HL-60 (cell line): ENCODE measurements around the gene DYNC1I2.

Source experiments
- DNase-seq, 2 experiments: peaks; one replicate each; pipeline ENCODE4 v3.0.0-alpha.2; 2010 to 2020; ENCODE audit warnings: low read depth in 1 of 2, low spot score in 1 of 2
- H3K27ac ChIP-seq: fragments of 250-450 bp; sonication (Bioruptor Pico); replicated peaks from 2 replicates; pipeline ENCODE4 v1.5.1; 2020; ENCODE audit warnings: mild to moderate bottlenecking, moderate library complexity
- H3K27me3 ChIP-seq: fragments of 250-450 bp; sonication (Bioruptor Pico); 2 replicates; pipeline ENCODE4 v1.5.1; 2021; ENCODE audit warnings: mild to moderate bottlenecking, moderate library complexity; ENCODE audit not compliant: insufficient read depth, poor library complexity, severe bottlenecking
- H3K4me3 ChIP-seq: replicated peaks from 2 replicates; pipeline ENCODE4 v1.5.1; 2011; ENCODE audit warnings: mild to moderate bottlenecking, control low read depth, low read length; ENCODE audit not compliant: insufficient read depth
- GABPA ChIP-seq: IDR thresholded peaks from 2 replicates; pipeline ENCODE4 v1.6.1; 2012; ENCODE audit warnings: low read depth
- POLR2AphosphoS5 ChIP-seq: IDR thresholded peaks from 2 replicates; pipeline ENCODE4 v1.6.1; 2012; ENCODE audit warnings: low read depth
- SPI1 ChIP-seq: IDR thresholded peaks from 2 replicates; pipeline ENCODE4 v1.6.1; 2012; ENCODE audit warnings: low read depth, mild to moderate bottlenecking, borderline replicate concordance
- long read RNA-seq: library from polyadenylated mRNA; unstranded; transcript quantifications from one replicate; pipeline ENCODE4 v2.0.0, GENCODE V29; 2020
- TF ChIP-seq, protein P1 (sequence below): IDR thresholded peaks from 2 replicates; pipeline ENCODE4 v1.6.1; 2012; ENCODE audit warnings: low read depth; ENCODE audit not compliant: insufficient replicate concordance
- TF ChIP-seq, protein P2 (sequence below): IDR thresholded peaks from one replicate; pipeline ENCODE4 v1.5.1; 2011; ENCODE audit warnings: low read length, control low read depth, inconsistent platforms; ENCODE audit not compliant: insufficient read depth

The DYNC1I2 gene
- long read RNA-seq, transcript DYNC1I2-203 (16 exons, 2,572 nt): major isoform, 28 of 74 reads
- long read RNA-seq, transcript DYNC1I2-201 (16 exons, 2,589 nt): minor isoform, 15 of 74 reads
- long read RNA-seq, partial matches to known transcripts: 18 of 74 reads
- long read RNA-seq, other reads (novel, unspliced or antisense): 11 of 74 reads

DNA sequence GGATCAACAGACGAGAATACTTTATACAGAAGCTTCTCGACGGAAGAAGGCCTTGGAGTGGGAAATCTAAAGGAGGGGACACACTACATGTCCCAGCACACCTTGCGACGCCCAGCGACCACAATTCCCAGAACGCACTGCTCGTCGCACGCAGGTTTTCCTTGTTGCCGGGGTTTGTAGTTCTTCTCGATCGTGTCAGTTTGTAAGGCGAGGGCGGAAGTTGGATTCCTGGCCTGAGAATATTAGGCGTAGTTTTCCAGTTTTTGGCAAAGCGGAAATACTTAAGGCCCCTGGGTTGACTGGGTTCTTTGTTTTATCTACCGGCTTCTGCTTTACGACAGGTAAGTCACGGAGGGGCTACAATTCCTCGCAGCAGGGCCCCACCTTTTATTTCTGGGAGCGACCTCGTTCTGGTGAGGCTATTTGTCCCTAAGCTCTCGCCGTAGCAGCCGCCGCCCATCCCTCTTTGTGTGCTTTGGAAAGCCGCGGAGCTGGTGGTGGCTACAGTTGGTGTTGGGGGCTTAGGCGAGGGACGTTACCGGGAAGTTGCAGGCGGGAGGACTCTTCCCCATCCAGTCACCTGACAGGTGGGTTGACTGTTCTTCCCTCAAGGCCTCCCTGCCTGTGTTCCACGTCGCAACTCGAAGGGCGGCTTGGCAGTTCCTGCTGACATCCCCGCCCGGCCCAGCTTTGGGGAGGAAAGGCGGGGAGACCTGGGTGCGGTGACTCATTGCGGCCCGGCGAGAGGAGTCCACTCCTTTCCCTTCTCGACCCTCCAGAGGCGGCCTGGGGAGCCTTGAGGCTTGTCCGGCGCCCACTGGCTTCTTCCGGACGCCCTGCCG lies at the start of gene DYNC1I2:
TSS of gene DYNC1I2 (plus strand) at position 183 of the 842 bp plus-strand sequence. CDS start 2,687 bp downstream, outside the sequence.
- H3K4me3 ChIP-seq: peak within 1 kb of the TSS; percentile 70
- peak; percentile 93 to 96 for DNase-seq
- H3K27ac ChIP-seq: peak within 1 kb of the TSS; percentile 90
- TF ChIP-seq SPI1: peak; percentile 75; the same call in 1 of the 2 replicates
- TF ChIP-seq, protein P1, sequence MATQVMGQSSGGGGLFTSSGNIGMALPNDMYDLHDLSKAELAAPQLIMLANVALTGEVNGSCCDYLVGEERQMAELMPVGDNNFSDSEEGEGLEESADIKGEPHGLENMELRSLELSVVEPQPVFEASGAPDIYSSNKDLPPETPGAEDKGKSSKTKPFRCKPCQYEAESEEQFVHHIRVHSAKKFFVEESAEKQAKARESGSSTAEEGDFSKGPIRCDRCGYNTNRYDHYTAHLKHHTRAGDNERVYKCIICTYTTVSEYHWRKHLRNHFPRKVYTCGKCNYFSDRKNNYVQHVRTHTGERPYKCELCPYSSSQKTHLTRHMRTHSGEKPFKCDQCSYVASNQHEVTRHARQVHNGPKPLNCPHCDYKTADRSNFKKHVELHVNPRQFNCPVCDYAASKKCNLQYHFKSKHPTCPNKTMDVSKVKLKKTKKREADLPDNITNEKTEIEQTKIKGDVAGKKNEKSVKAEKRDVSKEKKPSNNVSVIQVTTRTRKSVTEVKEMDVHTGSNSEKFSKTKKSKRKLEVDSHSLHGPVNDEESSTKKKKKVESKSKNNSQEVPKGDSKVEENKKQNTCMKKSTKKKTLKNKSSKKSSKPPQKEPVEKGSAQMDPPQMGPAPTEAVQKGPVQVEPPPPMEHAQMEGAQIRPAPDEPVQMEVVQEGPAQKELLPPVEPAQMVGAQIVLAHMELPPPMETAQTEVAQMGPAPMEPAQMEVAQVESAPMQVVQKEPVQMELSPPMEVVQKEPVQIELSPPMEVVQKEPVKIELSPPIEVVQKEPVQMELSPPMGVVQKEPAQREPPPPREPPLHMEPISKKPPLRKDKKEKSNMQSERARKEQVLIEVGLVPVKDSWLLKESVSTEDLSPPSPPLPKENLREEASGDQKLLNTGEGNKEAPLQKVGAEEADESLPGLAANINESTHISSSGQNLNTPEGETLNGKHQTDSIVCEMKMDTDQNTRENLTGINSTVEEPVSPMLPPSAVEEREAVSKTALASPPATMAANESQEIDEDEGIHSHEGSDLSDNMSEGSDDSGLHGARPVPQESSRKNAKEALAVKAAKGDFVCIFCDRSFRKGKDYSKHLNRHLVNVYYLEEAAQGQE: no peak
- no peaks in the 10 kb centered on the region for H3K27me3 ChIP-seq

DNA sequence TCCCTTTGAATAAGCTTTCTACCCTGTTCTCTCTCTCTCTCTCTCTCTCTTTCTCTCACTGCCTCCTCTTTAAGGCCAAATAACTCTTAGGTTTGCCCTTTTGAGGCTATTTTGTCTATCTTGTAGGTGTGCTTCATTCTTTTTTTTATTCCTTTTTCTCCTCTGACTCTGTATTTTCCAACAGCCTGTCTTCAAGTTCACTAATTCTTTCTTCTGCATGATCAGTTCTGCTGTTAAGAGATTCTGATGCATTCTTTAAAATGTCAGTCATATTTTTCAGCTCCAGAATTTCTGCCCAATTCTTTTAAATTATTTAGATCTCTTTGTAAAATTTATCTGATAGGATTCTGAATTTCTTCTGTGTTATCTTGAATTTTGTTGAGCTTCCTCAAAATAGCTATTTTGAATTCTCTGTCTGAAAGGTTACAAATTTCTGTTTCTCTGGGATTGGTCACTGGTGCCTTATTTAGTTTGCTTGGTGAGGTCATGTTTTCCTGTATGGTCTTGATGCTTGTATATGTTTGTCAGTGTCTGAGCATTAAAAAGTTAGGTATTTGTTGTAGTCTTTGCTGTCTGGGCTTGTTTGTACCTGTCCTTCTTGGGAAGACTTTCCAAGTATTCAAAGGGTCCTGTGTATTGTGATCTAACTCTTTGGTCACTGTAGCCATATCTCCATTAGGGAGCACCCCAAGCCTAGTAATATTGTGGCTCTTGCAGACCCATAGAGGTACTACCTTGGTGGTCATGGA lies 35.4 kb upstream of the DYNC1I2 start:
- H3K27me3 ChIP-seq: no peaks in the 10 kb centered on the region
- DNase-seq: no peak
- no peak overlapping the region for H3K27ac ChIP-seq
- TF ChIP-seq, protein P1: no peak
- TF ChIP-seq POLR2AphosphoS5 (no peak), GABPA (no peak)
- TF ChIP-seq, protein P2, sequence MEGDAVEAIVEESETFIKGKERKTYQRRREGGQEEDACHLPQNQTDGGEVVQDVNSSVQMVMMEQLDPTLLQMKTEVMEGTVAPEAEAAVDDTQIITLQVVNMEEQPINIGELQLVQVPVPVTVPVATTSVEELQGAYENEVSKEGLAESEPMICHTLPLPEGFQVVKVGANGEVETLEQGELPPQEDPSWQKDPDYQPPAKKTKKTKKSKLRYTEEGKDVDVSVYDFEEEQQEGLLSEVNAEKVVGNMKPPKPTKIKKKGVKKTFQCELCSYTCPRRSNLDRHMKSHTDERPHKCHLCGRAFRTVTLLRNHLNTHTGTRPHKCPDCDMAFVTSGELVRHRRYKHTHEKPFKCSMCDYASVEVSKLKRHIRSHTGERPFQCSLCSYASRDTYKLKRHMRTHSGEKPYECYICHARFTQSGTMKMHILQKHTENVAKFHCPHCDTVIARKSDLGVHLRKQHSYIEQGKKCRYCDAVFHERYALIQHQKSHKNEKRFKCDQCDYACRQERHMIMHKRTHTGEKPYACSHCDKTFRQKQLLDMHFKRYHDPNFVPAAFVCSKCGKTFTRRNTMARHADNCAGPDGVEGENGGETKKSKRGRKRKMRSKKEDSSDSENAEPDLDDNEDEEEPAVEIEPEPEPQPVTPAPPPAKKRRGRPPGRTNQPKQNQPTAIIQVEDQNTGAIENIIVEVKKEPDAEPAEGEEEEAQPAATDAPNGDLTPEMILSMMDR: no peak
- no peak overlapping the region for H3K4me3 ChIP-seq

GRCh38 chr2:171652416-171652785 lies 34.9 kb upstream of the DYNC1I2 start:
- no peak for DNase-seq
- H3K27me3 ChIP-seq: no peaks in the 10 kb centered on the region
- no peak overlapping the region for H3K4me3 ChIP-seq
- TF ChIP-seq, protein P2: no peak
- TF ChIP-seq GABPA: no peak
- no peak for TF ChIP-seq POLR2AphosphoS5
- TF ChIP-seq SPI1: no peak
- TF ChIP-seq, protein P1: no peak
- no peak overlapping the region for H3K27ac ChIP-seq
